ENCODE results near the gene DCPS.

DNA sequence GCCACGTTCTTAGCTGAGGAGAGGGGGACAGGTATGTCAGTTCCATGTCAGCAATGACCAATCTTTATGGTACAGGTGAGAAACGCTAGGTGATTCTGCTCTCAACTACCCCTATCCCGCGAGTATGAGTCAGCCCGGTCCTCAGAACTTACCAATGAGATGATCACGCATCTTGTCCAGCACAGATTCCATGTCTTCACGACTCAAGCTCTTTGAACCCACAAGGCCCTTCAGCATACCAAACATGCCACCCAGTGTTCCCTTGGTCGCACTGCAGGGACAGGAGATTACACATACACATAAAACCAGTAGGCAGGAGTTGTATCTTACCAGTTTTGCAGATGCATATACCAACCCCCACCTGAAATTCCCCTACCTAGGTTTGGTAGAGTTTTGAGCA is 38.0 kb upstream of the DCPS start:
- TF ChIP-seq EP300 (IDR thresholded peaks at IDR 0.05; ENCODE audit: borderline replicate concordance in 1 of 2, low read depth in 1 of 2, low read length in 1 of 2) = no peak
- TF ChIP-seq, protein P1, sequence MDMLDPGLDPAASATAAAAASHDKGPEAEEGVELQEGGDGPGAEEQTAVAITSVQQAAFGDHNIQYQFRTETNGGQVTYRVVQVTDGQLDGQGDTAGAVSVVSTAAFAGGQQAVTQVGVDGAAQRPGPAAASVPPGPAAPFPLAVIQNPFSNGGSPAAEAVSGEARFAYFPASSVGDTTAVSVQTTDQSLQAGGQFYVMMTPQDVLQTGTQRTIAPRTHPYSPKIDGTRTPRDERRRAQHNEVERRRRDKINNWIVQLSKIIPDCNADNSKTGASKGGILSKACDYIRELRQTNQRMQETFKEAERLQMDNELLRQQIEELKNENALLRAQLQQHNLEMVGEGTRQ (IDR thresholded peaks at IDR 0.05; ENCODE audit: borderline replicate concordance, low read depth, low read length) = no peak

Data from SK-N-SH (cell line).